ENCODE data around the gene PPT1.

The PPT1 gene

DNA sequence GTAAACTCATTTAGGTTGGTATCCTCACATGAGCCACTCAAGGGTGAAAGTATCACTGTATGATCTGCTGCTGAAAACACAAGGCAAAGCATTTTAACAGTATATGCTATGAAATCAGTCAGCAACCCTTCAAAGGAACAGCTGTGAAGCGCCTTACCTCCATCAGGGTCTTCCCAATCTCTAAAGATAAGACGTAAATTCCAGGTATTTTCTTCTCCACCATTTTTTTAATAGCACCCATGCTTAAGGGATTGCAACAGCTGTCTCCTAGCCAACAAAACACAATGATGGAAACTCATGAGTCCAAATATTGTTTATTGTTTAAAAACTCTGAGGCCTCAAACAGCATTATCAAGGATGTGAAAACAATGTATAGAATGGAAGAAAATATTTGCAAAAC lies 4.8 kb downstream of the PPT1 start:
- DNase-seq, result no peak

DNA sequence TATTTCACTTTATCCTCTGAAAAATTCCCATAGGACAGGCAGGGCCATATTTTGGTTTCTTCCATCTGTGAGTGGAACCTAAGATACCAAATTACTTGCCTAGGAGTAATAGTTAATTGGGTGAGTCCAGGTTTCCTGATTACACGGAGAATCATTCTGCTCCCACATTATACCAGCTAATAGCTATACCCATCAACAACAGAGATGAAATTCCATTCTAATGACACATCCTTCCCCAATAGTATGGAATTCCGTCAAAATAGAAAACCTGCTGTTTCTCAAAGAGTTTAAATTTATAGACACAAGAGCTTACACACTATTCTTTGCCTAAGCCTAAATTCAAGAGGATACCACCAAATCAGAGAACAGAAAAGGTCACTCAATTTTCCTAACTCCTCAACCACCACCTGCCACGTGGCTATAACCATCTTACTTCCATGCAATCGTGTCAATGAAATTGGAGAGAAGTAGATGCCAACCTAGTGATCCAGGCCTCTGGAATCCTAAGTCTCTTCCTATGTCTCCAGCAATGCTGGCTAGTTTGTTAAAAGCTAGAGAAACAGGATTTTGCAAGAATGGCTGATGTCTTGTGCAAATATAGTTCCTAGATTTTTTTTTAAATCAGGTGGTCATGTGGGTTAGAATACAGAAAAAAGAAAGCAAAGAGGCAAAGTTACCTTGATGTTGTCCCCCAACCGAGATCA lies 6.2 kb downstream of the PPT1 start:
- no peak for DNase-seq

DNA sequence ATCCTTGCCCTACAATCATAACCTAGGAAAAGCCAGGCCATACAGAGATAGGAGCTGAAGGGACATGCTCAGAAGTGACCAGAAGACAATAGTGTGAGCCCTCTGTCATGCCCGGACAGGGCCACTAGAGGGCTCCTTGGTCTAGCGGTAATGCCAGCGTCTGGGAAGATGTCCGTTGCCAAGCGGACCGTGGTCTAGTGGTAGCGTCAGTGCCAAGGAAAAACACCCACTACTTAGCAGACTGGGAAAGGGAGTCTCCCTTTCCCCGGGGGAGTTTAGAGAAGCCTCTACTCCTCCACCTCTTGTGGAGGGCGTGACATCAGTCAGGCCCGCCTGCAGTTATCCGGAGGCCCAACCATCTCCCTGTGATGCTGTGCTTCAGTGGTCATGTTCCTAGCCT lies 12.3 kb downstream of the PPT1 start:
- DNase-seq, result peak; percentile 58

DNA sequence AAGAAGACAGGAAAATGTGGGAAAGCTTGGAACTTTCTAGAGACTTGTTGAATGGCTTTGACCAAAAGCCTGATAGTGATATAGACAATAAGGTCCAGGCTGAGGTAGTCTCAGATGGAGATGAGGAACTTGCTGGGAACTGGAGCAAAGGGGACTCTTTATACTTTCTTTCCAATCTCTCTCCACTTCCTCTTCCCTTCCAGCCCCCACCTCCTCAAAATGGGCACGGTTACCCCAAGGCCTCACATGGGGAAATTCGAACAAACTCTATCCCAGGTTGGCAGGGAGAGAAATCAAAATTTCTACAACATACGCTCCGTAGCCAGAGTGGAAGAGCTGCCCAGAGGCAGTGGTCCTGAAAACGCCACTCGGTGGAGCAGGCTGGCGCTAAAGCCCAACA lies 15.2 kb downstream of the PPT1 start:
- DNase-seq, result no peak

DNA sequence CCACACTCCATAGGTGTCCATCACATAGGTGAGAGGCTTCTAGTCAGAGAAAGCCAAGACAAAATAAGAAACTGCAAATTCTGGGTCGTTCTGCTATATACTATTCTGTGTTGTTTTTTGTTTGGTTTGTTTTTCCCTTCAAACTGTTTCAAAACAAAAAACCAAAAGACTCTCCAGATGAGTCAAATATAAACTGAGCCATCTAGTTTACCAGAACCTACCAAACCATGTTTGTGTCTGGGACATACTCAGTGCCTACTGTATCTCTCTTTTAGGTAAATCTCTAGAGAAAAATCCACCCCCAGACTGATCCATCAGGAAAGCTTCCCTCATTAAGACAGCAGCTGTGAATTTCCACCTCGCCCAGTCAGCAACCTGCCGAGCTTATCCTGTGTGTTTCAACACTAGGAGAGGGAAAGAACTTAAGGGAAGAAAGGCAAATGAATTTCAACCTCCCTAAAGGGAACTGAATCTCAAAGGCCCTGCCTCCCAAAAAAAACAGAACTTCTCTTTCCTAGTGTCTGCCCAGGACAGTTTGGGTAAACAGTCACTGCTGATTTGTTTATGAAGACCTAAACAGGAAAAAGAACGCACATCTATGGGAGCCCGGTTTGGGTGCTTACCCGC lies 17.2 kb downstream of the PPT1 start:
- DNase-seq, result no peak

DNA sequence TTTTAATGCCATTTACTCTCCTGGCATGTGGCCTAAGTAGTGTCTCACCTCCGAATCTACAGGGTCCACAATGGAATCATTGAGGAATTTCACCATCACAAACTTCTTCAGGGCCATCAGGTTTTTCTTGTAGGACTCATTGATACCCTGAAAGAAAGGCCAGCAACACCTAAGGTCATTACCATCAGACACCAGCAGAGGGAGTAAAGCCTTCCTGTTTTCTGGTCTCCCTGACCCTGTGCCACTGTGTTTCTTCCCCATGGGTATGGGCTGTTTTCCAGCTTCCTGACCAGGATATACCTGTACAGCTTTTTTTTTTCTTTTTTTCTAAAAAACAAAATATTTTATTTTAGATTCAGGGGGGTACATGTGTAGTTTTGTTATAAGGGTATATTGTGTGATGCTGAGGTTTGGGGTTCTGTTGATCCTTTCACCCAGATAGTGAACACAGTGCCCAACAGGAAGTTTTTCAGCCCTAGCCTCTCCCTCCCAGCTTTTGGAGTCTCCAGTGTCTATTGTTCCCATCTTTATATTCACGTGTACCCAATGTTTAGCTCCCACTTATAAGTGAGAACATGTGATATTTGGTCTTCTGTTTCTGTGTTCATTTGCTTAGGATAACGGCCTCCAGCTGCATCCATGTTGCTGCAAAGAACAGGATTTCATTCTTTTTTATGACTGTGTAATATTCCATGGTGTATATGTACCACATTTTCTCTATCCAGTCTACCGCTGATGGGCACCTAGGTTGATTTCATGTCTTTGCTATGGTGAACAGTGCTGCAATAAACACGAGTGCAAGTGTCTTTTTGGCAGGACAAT lies 18.3 kb downstream of the PPT1 start:
- peak; percentile 64 for DNase-seq

DNA sequence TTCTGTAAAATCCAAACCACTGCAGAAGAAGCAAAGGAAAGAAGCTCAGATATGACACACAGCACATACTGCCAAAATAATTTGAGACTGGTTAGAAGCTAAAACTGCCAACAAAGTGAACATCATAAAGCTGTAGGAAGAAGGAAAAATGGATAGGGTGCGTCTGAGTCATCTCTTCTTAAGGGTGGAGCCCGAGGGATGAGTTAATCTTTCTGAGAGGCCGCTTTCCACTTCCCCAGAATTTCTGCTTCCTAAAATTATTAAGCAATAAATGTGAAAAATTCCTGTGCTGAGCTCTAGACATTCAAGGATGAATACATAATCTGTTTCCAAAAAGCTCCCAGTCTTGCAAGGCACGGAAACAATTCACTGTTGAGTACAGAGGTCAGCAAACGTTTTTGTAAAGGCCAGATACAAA lies 20.1 kb downstream of the PPT1 start:
- DNase-seq, result no peak

DNA sequence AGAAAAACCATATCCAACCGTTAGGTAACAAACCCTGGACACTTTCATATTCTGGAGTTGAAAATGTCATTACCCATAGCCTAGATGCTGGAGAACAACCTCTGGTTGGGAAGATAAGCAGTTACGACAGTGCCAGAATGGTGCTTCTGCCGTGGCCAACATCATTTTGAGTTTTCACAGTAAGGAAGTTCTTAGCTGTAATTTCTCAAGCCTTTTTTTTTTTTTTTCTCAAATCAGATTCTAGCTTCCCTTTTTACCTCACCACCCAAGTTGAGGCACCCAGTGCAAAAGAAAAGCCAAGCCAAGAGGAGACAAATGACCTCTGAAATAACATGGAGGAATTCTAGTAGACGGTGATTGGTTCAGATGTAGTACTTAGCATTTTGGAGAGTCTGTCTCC lies 21.8 kb downstream of the PPT1 start:
- DNase-seq, result no peak

DNA sequence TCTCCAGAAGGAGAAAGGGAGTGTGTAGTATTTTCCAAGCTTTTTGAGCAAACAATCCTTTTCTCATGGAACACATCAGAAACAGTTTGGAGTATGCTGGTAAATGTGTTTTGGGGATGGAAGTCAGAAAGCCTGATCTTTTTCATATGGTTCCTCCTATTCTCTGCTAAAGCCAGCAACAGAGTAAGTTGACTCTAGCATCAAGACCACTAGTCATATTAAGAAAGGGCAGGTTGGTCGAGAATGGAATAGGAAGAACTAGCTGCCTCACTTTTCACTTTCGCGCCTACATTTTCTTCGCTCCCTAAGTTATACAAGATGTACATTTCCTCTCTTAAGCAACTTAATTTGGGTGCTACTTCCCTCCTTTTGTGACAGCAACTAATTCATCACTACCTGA lies 24.0 kb downstream of the PPT1 start:
- DNase-seq, result no peak

DNA sequence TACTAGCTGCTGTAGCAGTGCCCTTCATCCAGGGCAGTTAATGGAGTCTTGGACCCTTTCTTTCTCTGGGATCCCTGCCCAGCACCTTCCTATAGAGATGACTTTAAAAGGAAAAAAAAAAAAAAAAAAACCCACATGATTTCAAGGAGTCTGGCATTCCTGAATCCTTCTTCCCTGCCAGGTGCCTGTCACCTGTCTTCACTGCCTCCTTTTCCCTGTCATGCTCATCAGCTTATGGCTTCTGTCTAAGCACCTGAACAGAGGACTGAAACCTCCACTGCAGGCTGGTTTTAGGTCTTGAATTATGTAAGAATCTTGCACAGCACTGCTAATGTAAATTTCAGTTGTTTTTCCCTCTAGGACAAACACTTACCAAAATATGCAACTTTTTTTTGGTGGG lies 24.9 kb downstream of the PPT1 start:
- no peak for DNase-seq

DNA sequence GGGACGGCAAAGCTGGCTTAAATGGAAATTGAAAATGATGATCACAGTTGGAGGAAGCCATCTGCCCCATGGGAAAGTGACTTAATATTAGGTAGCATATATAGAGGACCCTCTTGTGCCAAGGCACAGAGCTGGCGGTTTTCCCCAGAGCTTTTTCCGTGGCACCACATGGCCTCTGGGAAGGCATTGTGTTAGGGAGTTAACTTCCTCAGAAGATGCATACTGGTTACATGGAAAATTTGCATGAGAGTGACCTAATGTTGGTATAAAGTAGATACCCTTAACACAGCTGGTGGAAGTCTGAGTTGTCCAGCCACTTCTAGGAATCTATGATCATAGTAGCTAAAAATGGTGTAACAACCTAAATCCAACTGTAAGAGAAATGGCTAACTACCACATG lies 29.2 kb downstream of the PPT1 start:
- no peak for DNase-seq

DNA sequence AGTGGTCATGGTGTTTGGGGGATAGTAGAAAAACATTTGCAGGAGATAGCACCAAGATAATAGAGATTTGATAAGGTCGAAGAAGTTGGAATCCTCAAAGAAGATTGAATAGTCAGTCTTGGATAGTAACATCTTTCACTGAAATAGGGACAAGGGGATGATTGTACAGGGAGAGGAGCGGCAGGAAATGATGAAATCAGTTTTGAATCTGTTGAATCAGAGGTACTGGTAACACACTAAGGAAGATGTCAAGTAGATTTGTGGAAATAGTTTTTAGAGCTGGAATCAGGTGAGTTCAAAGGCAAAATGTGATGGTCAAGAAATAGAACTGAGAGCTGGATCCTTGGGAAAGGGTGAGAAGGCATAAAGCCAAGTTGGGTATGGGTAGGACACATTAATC lies 30.0 kb downstream of the PPT1 start:
- no peak for DNase-seq

DNA sequence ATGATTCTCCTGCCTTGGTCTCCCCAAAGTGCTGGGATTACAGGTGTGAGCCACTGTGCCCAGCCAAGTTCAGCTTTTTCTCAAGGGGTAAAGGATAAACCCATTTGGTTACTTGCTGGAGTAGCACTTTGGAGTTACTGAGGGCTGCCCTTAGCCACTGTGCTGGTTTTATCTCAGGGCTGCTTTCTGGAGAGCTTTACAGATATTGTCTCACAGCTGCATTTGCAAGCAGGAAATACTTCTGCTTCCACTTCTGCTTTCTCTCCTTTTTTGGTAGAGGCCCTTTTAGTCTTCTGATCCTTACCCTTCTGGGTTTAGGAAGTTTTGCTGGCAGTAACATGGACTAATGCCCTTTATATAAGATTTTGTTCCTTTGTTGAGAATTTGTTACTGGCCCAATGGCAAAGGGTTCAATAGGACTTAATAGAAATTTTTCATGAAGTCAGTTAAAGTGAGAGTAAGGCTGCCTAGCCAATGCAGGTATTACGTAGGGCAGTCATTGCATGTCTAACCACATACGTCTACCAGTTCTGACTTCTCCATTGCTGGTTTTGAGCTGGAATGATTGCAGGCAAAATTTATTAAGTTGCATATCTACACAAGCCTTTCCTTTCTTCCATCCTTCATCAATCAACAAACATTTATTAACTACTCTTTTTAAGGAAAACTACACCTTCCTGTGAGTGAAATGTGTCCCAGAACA lies 32.1 kb downstream of the PPT1 start:
- no peak for DNase-seq

DNA sequence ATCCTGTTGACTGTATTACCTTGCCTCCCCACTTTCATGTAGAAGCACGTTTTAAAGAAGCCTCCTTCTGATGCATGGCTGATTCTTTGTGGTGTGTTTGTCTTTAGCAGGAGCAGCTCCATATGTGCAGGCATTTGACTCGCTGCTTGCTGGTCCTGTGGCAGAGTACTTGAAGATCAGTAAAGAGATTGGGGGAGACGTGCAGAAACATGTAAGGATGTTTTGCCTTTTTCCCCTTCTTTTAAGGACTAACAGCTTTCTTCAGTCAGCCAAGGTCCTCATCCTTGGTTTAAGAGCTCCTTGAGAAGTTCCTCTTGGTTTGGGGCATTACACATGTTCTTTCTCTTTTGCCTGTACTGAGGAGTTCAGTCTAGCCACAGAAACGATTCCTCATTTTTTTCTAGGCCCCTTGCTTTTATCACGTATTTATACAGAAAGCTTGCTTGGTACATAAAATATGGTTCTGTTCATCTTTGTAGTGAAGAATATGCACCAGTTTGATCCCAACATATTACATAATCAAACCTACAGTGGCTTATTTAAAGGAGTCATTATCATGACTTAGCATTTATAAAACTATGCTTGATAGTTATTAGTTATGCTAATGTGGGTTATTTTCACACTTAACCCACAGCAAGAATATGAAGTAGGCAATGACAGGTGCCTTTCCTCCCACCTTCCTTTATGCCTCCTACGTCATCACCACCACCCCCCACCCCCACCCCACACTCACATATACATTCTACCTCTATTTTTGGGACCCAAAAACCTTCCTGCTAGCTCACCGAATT lies 36.9 kb downstream of the PPT1 start:
- no peak for DNase-seq

DNA sequence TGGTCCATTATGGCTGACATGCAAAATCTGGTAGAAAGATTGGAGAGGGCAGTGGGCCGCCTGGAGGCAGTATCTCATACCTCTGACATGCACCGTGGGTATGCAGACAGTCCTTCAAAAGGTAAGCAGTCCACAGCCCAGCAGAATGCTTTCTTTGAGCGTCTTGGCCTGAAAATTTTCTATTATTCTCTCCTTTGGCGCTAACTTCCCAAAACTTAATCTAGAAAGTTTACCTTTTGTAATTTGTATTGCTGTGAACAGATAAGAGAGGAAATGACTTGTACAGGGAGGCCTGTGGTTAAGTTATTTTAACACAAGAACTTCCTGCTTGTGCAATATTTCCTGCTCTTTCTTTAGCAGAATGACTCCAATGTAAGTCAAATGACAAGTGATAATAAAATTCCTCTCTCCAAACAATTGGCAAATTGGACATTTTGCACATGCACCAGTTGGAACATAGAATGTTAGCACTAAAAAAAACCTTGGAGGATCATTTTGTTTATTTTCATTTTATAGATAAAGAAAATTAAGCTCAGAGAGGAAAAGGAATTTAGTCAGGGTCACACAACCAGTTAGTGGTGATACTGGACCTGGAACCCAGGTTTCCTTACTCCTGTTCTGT lies 37.6 kb downstream of the PPT1 start:
- no peak for DNase-seq

DNA sequence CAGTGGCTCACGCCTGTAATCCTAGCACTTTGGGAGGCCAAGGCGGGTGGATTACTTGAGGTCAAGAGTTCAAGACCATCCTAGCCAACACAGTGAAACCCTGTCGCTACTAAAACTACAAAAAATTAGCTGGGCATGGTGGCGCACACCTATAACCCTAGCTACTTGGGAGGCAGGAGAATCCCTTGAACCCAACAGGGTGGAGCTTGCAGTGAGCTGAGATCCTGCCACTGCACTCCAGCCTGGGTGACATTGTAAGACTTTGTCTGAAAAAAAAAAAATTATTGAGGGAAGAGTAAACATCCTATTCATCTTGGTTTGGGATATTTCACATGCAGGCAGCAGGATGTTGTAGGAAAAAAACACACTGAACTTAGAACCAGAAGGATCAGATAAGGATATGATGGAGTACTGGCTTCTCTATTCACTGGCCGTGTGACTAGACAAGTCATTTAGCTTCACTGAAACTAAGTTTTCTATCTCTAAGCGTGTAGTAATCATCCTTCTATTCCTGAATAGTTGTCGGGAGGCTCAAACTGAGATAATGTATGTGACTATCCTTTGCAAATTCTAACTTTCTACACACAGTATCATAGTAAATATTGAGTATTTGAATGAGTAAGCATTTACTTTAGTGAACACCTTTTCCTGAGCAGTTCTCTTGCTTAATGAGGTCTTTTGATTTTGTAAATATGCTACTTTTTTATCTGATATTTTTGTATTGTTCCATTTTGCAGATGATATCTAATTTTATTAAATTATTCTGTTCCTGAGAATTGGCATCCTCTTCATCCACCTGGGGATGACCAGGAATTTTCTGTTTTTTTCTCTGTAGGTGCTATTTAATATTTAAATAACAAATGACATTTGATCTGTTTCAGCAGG lies 38.4 kb downstream of the PPT1 start:
- no peak for DNase-seq

DNA sequence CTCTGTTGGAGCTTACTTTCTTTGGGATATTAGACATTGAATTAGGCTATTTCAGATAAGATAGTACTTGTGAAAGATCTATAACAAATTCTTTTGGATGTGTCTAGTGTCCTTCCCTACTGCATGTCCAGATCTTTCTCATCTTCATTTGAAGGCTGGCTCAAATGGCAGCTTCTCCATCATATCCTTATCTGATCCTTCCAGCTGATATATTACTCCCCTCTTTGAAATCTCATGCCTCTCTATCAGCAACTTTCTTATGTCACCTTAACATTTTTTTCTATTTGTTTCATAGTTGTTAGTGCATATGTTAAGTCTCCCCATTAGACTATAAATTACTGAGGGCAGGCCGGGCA lies 39.0 kb downstream of the PPT1 start:
- DNase-seq, result no peak

DNA sequence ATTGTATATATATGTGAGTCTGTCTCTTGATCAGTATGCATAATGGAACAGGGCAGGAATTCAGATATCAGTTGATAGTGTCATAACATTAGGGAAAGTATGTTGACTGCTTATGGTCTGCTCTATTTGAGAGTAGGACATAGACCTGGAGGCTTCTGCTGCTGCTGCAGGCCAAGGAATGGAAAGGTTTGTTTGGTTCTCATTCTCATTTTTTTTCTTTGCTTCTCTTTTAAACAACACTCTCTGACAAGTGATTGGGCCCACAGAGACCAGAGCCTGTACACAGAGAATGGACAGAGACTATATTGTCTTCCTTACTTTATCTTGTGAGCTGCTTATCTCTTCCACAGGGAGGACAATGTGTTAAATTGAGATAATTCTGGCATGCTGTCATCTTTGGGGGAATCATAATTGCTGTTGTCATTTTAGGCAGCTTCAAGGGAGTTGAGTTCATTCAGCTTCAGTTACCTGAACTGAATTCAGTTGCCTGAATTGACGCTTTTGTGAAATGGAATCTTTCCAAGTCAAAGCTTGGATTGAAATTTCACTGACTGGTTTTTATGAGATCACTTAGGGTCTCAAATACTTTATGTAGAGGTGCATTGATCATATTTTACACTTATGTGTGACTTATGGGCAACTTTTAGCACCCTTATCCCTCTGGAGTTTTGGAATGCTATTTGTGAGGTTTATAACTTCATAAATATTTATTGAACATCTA lies 39.6 kb downstream of the PPT1 start:
- no peak for DNase-seq

DNA sequence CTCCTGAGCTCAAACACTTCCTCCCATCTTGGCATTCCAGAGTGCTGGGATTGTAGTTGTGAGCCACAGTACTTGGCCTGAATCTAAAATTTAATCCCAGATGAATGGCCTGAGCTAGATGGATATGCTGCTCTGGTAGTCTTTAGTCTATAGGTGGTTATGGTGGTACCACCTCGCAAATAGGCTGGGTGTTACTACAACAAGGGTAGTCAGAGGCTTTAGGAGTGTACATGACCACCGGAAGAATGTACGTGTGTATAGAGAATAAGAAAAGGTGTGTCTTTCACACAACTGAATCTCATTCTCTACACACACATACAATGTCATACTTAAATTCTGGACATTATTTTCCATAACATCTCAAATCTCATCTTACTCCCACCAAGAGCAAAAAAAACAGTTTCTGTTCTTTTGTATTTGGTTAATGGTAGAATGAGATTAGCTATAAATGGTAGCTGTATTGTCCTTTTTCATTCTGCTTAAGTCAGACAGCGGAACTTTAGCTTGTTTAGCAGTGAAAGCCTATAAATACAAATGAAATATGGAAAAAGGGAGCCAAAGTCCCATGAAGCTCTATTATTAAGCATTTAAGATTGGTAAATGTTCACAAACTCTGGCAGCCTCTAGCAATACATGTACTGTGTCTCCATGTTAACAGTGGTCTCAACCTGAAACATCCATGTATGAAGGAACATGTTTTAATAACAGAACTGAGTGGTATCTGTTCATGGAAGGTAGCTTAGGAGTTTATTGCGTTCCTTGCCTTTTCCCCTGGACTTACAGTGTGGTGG lies 40.3 kb downstream of the PPT1 start:
- no peak for DNase-seq
